Measurements from ENCODE around the gene RFX7. TPM values are rescaled to one million over a fixed set of nuclear protein-coding genes. Genes with fewer than 3 reads are reported as not detected.

RFX7 gene
- total and polyA plus RNA-seq, 8 donors: 1.3 to 12.4 (median 5.5) TPM

GRCh38 chr15:56095406-56095805 is 148.3 kb downstream of the RFX7 start:
- no peak overlapping the region for H3K4me3 ChIP-seq
- intact Hi-C loops (cut with DNase I): no loop called here
- H3K36me3 ChIP-seq: peaks cover 0 to 41% (median 16%) of the 10 kb centered on the region in 3 donors
- no peak overlapping the region for H3K27ac ChIP-seq
- no peak for FAIRE-seq
- H3K4me1 ChIP-seq: peaks cover 0 to 4% (median 0%) of the 10 kb centered on the region in 3 donors
- TF ChIP-seq CTCF (IDR thresholded peaks at IDR 0.05): no peak
- WGBS, 2 donors: 44 to 54% methylated on average over 1 of the region's 1 CpG
- H3K9me3 ChIP-seq: no peaks in the 10 kb centered on the region
- no peaks in the 10 kb centered on the region for H3K27me3 ChIP-seq
- no peak for DNase-seq
- ATAC-seq: no peak

GRCh38 chr15:56094171-56094570 is 149.5 kb downstream of the RFX7 start:
- DNase-seq (no peak), ATAC-seq (no peak), FAIRE-seq (no peak)
- H3K4me1 ChIP-seq: no peaks in the 10 kb centered on the region
- H3K4me3 ChIP-seq: no peak overlapping the region
- 93 to 94% methylated on average over 5 of the region's 5 CpGs for WGBS, 2 donors
- intact Hi-C loops (cut with DNase I): no loop called here
- peaks cover 0 to 41% (median 16%) of the 10 kb centered on the region in 3 donors for H3K36me3 ChIP-seq
- TF ChIP-seq CTCF (IDR thresholded peaks at IDR 0.05): no peak
- H3K9me3 ChIP-seq: no peaks in the 10 kb centered on the region
- no peaks in the 10 kb centered on the region for H3K27me3 ChIP-seq
- H3K27ac ChIP-seq: no peak overlapping the region

GRCh38 chr15:56088389-56088788 is 155.3 kb downstream of the RFX7 start:
- no peak overlapping the region for H3K4me3 ChIP-seq
- TF ChIP-seq CTCF (IDR thresholded peaks at IDR 0.05): no peak
- H3K4me1 ChIP-seq: no peaks in the 10 kb centered on the region
- FAIRE-seq (no peak), ATAC-seq (no peak), DNase-seq (no peak)
- H3K9me3 ChIP-seq: no peaks in the 10 kb centered on the region
- intact Hi-C loops (cut with DNase I): no loop called here
- H3K27me3 ChIP-seq: no peaks in the 10 kb centered on the region
- H3K27ac ChIP-seq: no peak overlapping the region
- peaks cover 0 to 3% (median 3%) of the 10 kb centered on the region in 3 donors for H3K36me3 ChIP-seq

- Histone ChIP-seq H3K4me1 (no peaks in the 10 kb centered on the region), H3K36me3 (no peaks in the 10 kb centered on the region), H3K27ac (no peak overlapping the region), H3K9me3 (no peaks in the 10 kb centered on the region), H3K27me3 (no peaks in the 10 kb centered on the region), H3K4me3 (no peak overlapping the region)
- intact Hi-C loops (cut with DNase I): no loop called here
- TF ChIP-seq CTCF (IDR thresholded peaks at IDR 0.05): no peak
- FAIRE-seq: no peak
- DNase-seq: no peak
- WGBS, 2 donors: 96 to 97% methylated on average over 1 of the region's 1 CpG
- no peak for ATAC-seq
Observed at GRCh38 chr15:56086566-56086965, 157.1 kb downstream of the RFX7 start.

GRCh38 chr15:56082263-56082761 is 161.4 kb downstream of the RFX7 start:
- no peaks in the 10 kb centered on the region for H3K4me1 ChIP-seq
- TF ChIP-seq CTCF (IDR thresholded peaks at IDR 0.05): no peak
- intact Hi-C loops (cut with DNase I): no loop called here
- H3K27ac ChIP-seq: no peak overlapping the region
- FAIRE-seq (no peak), ATAC-seq (no peak), DNase-seq (no peak)
- 45 to 48% methylated on average over 3 of the region's 3 CpGs for WGBS, 2 donors
- H3K27me3 ChIP-seq: no peaks in the 10 kb centered on the region
- H3K4me3 ChIP-seq: no peak overlapping the region
- H3K36me3 ChIP-seq: no peaks in the 10 kb centered on the region
- no peaks in the 10 kb centered on the region for H3K9me3 ChIP-seq
